GM12891 (cell line): Measurements from ENCODE around the gene KCNK4.

Experiments used
- PAX5 ChIP-seq: IDR thresholded peaks from 2 replicates; pipeline ENCODE4 v1.6.1; 2011; ENCODE audit warnings: low read length, moderate library complexity, mild to moderate bottlenecking; ENCODE audit not compliant: insufficient read depth, severe bottlenecking
- POLR2A ChIP-seq: IDR thresholded peaks from 2 replicates; pipeline ENCODE4 v1.6.1; 2011; ENCODE audit warnings: low read depth, low read length, control low read depth
- POLR2AphosphoS5 ChIP-seq: IDR thresholded peaks from 2 replicates; pipeline ENCODE4 v1.6.1; 2011; ENCODE audit warnings: low read depth, low read length, control low read depth
- POU2F2 ChIP-seq: IDR thresholded peaks from 2 replicates; pipeline ENCODE4 v1.6.1; 2011; ENCODE audit warnings: low read depth, mild to moderate bottlenecking, control low read depth, low read length, moderate library complexity
- SPI1 ChIP-seq: IDR thresholded peaks from 2 replicates; pipeline ENCODE4 v1.6.1; 2011; ENCODE audit warnings: low read depth, low read length, control low read depth
- TAF1 ChIP-seq: IDR thresholded peaks from 2 replicates; pipeline ENCODE4 v1.6.1; 2011; ENCODE audit warnings: low read depth, low read length, control low read depth

DNA sequence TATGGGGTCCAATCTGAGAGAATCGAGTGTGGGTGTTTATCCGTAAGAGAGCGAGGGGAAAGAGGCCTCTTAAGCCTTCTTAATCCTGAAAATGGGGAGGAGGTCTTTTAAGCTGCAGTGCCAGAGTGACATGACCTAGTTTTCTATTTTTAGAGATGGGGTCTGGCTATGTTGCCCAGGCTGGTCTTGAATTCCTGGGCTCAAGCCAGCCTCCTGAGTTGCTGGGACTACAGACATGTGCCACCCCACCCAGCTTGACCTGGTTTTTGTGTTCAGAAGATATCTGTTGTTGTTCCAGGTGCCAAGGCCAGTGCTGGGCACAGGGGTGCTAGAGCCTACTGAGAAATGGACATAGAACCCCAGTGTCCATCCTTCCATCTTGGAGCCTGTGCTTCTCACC, 8.0 kb upstream of the KCNK4 start:
- no peak for TF ChIP-seq POLR2AphosphoS5
- TF ChIP-seq POLR2A, result no peak
- no peak for TF ChIP-seq POU2F2
- no peak for TF ChIP-seq TAF1
- no peak for TF ChIP-seq PAX5
- no peak for TF ChIP-seq SPI1
